SK-N-SH (cell line): ENCODE results near the gene DNAJC4. TPM values are rescaled to one million over a fixed set of nuclear protein-coding genes. Genes with fewer than 3 reads are reported as not detected.

Experiments
- CTCF ChIA-PET: fragments of 300-600, 350-600 bp; formaldehyde crosslinking; extraction: SDS; loops from one replicate; lab custom pipeline; 2021; lab: Yijun Ruan, JAX
- POLR2A ChIA-PET: fragments of 350-600 bp; sonication (Branson Sonifier 250); formaldehyde crosslinking; extraction: SDS; loops from one replicate; lab custom pipeline; 2020; ENCODE audit warnings: antibody characterized with exemption, inconsistent platforms; lab: Yijun Ruan, JAX
- DNase-seq: peaks from one replicate; pipeline ENCODE4 v3.0.0; 2012
- H2AFZ ChIP-seq: fragments of 200-600 bp; sonication (generic); 2 replicates; pipeline ENCODE4 v1.8.1; 2016; ENCODE audit warnings: antibody characterized with exemption, mild to moderate bottlenecking, low read depth
- H3F3A ChIP-seq: fragments of 200-600 bp; sonication (generic); replicated peaks from 2 replicates; pipeline ENCODE3; 2016; ENCODE audit warnings: antibody characterized with exemption, mild to moderate bottlenecking; ENCODE audit not compliant: insufficient read depth
- H3K27ac ChIP-seq, 2 experiments: fragments of 200-500 bp in 1 of 2; fragments of 200-600 bp in 1 of 2; sonication (Bioruptor generic) in 1 of 2; sonication (generic), shearing (Covaris generic) in 1 of 2; 2 replicates each; pipeline versions ENCODE4 v1.5.1 to v1.6.1; 2014 to 2016; ENCODE audit warnings: low read depth in 2 of 2, inconsistent platforms in 1 of 2, low read length in 1 of 2, mild to moderate bottlenecking in 1 of 2, mixed read lengths in 1 of 2
- H3K27me3 ChIP-seq: fragments of 200-600 bp; sonication (generic), shearing (Covaris generic); 2 replicates; pipeline ENCODE4 v1.6.1; 2016; ENCODE audit warnings: mixed run types; ENCODE audit not compliant: insufficient read depth
- H3K36me3 ChIP-seq, 2 experiments: fragments of 200-500 bp in 1 of 2; fragments of 200-600 bp in 1 of 2; sonication (Bioruptor generic) in 1 of 2; sonication (generic) in 1 of 2; replicated peaks in 1 of 2; 2 replicates each; pipeline versions ENCODE3 to v1.5.1; 2014 to 2016; ENCODE audit warnings: low read length in 1 of 2, mild to moderate bottlenecking in 1 of 2; ENCODE audit not compliant: insufficient read depth in 2 of 2, control insufficient read depth in 1 of 2
- H3K4me1 ChIP-seq, 2 experiments: fragments of 200-500 bp in 1 of 2; fragments of 200-600 bp in 1 of 2; sonication (Bioruptor generic) in 1 of 2; sonication (generic), shearing (Covaris generic) in 1 of 2; 2 replicates each; pipeline versions ENCODE4 v1.5.1 to v1.6.1; 2014 to 2016; ENCODE audit warnings: low read depth in 1 of 2, low read length in 1 of 2, mixed run types in 1 of 2; ENCODE audit not compliant: insufficient read depth in 2 of 2, control insufficient read depth in 1 of 2
- H3K4me2 ChIP-seq: fragments of 200-600 bp; sonication (generic), shearing (Covaris generic); 2 replicates; pipeline ENCODE4 v1.6.1; 2017; ENCODE audit warnings: mixed run types
- H3K4me3 ChIP-seq, 2 experiments: fragments of 200-500 bp in 1 of 2; fragments of 200-600 bp in 1 of 2; sonication (Bioruptor generic) in 1 of 2; sonication (generic), shearing (Covaris generic) in 1 of 2; 2 replicates each; pipeline versions ENCODE4 v1.5.1 to v1.8.1; 2014 to 2016; ENCODE audit warnings: low read depth in 2 of 2, inconsistent platforms in 1 of 2, low read length in 1 of 2, mild to moderate bottlenecking in 1 of 2, mixed read lengths in 1 of 2, moderate library complexity in 1 of 2
- H3K79me2 ChIP-seq: fragments of 200-600 bp; sonication (generic); 2 replicates; pipeline ENCODE4 v1.8.1; 2017; ENCODE audit warnings: mild to moderate bottlenecking; ENCODE audit not compliant: insufficient read depth
- H3K9ac ChIP-seq: fragments of 200-600 bp; sonication (generic); 2 replicates; pipeline ENCODE4 v1.6.1; 2017; ENCODE audit warnings: mixed run types
- H3K9me2 ChIP-seq: fragments of 200-600 bp; sonication (generic); 2 replicates; pipeline ENCODE4 v1.6.1; 2017; ENCODE audit warnings: mixed run types
- H3K9me3 ChIP-seq: fragments of 200-600 bp; sonication (generic); 2 replicates; pipeline ENCODE4 v1.6.1; 2017; ENCODE audit warnings: mixed run types, mild to moderate bottlenecking, moderate library complexity
- H4K20me1 ChIP-seq: fragments of 200-600 bp; sonication (generic); 2 replicates; pipeline ENCODE4 v1.6.1; 2017; ENCODE audit warnings: mild to moderate bottlenecking, mixed run types; ENCODE audit not compliant: insufficient read depth
- ELF1 ChIP-seq: IDR thresholded peaks from 2 replicates; pipeline ENCODE4 v1.4.0; 2012
- FOSL2 ChIP-seq: IDR thresholded peaks from 2 replicates; pipeline ENCODE4 v1.4.0; 2012; ENCODE audit warnings: low read depth, mild to moderate bottlenecking, moderate library complexity, borderline replicate concordance
- FOXM1 ChIP-seq: IDR thresholded peaks from 2 replicates; pipeline ENCODE4 v1.4.0; 2012; ENCODE audit warnings: low read depth, mild to moderate bottlenecking
- GABPA ChIP-seq: IDR thresholded peaks from 2 replicates; pipeline ENCODE4 v1.4.0; 2012; ENCODE audit warnings: low read depth, mild to moderate bottlenecking
- GATA2 ChIP-seq: sonication (generic); formaldehyde crosslinking; IDR thresholded peaks from 2 replicates; pipeline ENCODE4 v1.5.0; 2020; ENCODE audit warnings: mild to moderate bottlenecking, missing genetic modification reagents
- MAX ChIP-seq: IDR thresholded peaks from 2 replicates; pipeline ENCODE4 v1.4.0; 2012; ENCODE audit warnings: low read depth
- MEF2A ChIP-seq: IDR thresholded peaks from 2 replicates; pipeline ENCODE4 v1.4.0; 2012; ENCODE audit warnings: low read depth, borderline replicate concordance
- NFIC ChIP-seq: IDR thresholded peaks from 2 replicates; pipeline ENCODE4 v1.4.0; 2012; ENCODE audit warnings: borderline replicate concordance
- NRF1 ChIP-seq: IDR thresholded peaks from 2 replicates; pipeline ENCODE4 v1.6.1; 2012; ENCODE audit warnings: low read depth, mild to moderate bottlenecking, low read length
- RCOR1 ChIP-seq: fragments of 150-350 bp; IDR thresholded peaks from 2 replicates; pipeline ENCODE4 v1.6.1; 2017; ENCODE audit warnings: antibody characterized with exemption, low read length
- REST ChIP-seq: IDR thresholded peaks from 2 replicates; pipeline ENCODE4 v1.6.1; 2012; ENCODE audit warnings: mild to moderate bottlenecking, low read depth, low read length, moderate library complexity
- RFX5 ChIP-seq: IDR thresholded peaks from 2 replicates; pipeline ENCODE4 v1.6.1; 2012; ENCODE audit warnings: mild to moderate bottlenecking, improper control_type of control experiment, low read length
- SIN3A ChIP-seq: IDR thresholded peaks from 2 replicates; pipeline ENCODE4 v1.6.1; 2012; ENCODE audit warnings: low read depth, mild to moderate bottlenecking, low read length, moderate library complexity, borderline replicate concordance
- TAF1 ChIP-seq: IDR thresholded peaks from 2 replicates; pipeline ENCODE4 v1.6.1; 2012; ENCODE audit warnings: low read depth, mild to moderate bottlenecking, low read length, moderate library complexity, borderline replicate concordance
- TCF12 ChIP-seq: IDR thresholded peaks from 2 replicates; pipeline ENCODE4 v1.4.0; 2012
- USF2 ChIP-seq: fragments of 150-350 bp; IDR thresholded peaks from 2 replicates; pipeline ENCODE4 v1.6.1; 2017; ENCODE audit warnings: antibody characterized with exemption, low read length, low read depth, borderline replicate concordance
- YY1 ChIP-seq: IDR thresholded peaks from 2 replicates; pipeline ENCODE4 v1.4.0; 2012; ENCODE audit warnings: low read depth, mild to moderate bottlenecking
- ZBTB33 ChIP-seq: IDR thresholded peaks from 2 replicates; pipeline ENCODE4 v1.4.0; 2012; ENCODE audit warnings: low read depth, borderline replicate concordance
- WGBS: methylation state at CpG from one replicate; pipeline ENCODE4 v1.1.6; 2017; ENCODE audit warnings: low lambda C conversion rate; 5-methylcytosine and 5-hydroxymethylcytosine counted together
- polyA plus RNA-seq, 3 experiments: library from polyadenylated mRNA; depleted of rRNA; stranded (reverse); fragments of >200 nt; gene quantifications; 2 replicates each; pipeline ENCODE4 v1.2.3, GENCODE V29; 2012

DNAJC4 gene
- polyA plus RNA-seq, 1 of the 3 experiments (the other 2 are of a cell fraction), result 52.1 TPM

GRCh38 chr11:64181506-64182411 lies 48.6 kb upstream of the DNAJC4 start (continued):
- TF ChIP-seq RFX5 (no peak), USF2 (peak; percentile 91), NFIC (no peak), ELF1 (no peak), GATA2 (CRISPR knock-in tag) (no peak), YY1 (peak; percentile 13; the same call in 1 of the 2 replicates), MEF2A (peak; percentile 82; the same call in 1 of the 2 replicates), TAF1 (peak; percentile 86), MAX (peak; percentile 92), GABPA (no peak), RCOR1 (peak; percentile 60; the same call in 1 of the 2 replicates), ZBTB33 (no peak), TCF12 (no peak; the same call in 1 of the 2 replicates), NRF1 (peak; percentile 54), FOSL2 (peak; percentile 49; the same call in 1 of the 2 replicates), FOXM1 (no peak), SIN3A (peak; percentile 70; the same call in 1 of the 2 replicates)

- POLR2A ChIA-PET, result interaction anchor here (0.6 kb wide), 2 partner anchors 257 to 1303 kb away, joined by 3 read pairs; no protein-coding TSS in a partner anchor
- WGBS, result 93% methylated on average over 7 of the region's 7 CpGs
- Histone ChIP-seq H3K79me2 (peaks cover 39% of the 10 kb centered on the region), H3K9me3 (no peaks in the 10 kb centered on the region), H3K36me3 (peaks cover 0 to 6% of the 10 kb centered on the region in 2 experiments), H3K27me3 (no peaks in the 10 kb centered on the region), H3F3A (peaks cover 22% of the 10 kb centered on the region), H3K9me2 (no peaks in the 10 kb centered on the region), H4K20me1 (peaks cover 6% of the 10 kb centered on the region; the same call in 1 of the 2 replicates), H3K27ac (peak overlapping the region in 1 of 2 experiments; percentile 23; a peak in 1 of 4 replicates), H3K4me2 (peak overlapping the region; percentile 83), H3K4me3 (no peak overlapping the region), H2AFZ (no peak overlapping the region), H3K4me1 (peaks cover 14 to 31% of the 10 kb centered on the region in 2 experiments; a peak in 3 of 4 replicates), H3K9ac (no peak overlapping the region)
- TF ChIP-seq MAX (no peak), NFIC (no peak), NRF1 (no peak), RFX5 (no peak), REST (no peak)
- CTCF ChIA-PET, result interaction anchor here (2.7 kb wide), 1 partner anchor 117 kb away, joined by 9 read pairs; no protein-coding TSS in a partner anchor
- no peak for DNase-seq
Observed at GRCh38 chr11:64183890-64184289, 46.5 kb upstream of the DNAJC4 start.
